Neural cell (in vitro differentiated cells): ENCODE results near the gene RILPL2.

Experiments
- EZH2 ChIP-seq: fragments of 200-600, 300-800 bp; shearing (Covaris generic), sonication (generic); IDR thresholded peaks from 2 replicates; pipeline ENCODE4 v1.6.1; 2014; ENCODE audit warnings: antibody characterized with exemption, low read length, borderline replicate concordance, mild to moderate bottlenecking; ENCODE audit not compliant: insufficient read depth, poor library complexity, severe bottlenecking
- RAD21 ChIP-seq: fragments of 450-650 bp; conservative IDR thresholded peaks from 2 replicates; pipeline ENCODE4 v1.6.1; 2014; ENCODE audit warnings: antibody characterized with exemption, mild to moderate bottlenecking, moderate library complexity
- TF ChIP-seq, protein P1 (sequence below): fragments of 450-650 bp; IDR thresholded peaks from 2 replicates; pipeline ENCODE4 v1.5.1; 2014; ENCODE audit warnings: antibody characterized with exemption, mild to moderate bottlenecking, moderate library complexity; ENCODE audit not compliant: poor library complexity, severe bottlenecking

DNA sequence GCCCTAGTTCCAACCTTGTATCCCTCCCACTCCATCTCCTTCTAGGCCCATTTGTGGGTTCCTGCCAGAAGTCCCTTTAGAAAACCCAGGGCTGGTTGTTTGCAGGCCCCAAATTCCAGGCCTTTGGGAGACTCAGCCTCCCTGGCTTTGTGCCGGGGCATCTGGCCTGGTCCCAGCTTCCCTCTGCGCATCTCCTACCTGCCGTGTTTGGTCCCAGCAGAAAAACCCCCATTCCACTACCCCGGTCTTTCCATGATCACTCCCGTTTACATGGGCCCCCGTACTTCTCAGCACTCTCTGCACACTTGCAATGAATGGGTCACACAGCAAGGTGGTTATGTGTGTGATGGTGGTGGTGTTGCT, 37.2 kb downstream of the RILPL2 start:
- TF ChIP-seq EZH2, result no peak
- TF ChIP-seq, protein P1, sequence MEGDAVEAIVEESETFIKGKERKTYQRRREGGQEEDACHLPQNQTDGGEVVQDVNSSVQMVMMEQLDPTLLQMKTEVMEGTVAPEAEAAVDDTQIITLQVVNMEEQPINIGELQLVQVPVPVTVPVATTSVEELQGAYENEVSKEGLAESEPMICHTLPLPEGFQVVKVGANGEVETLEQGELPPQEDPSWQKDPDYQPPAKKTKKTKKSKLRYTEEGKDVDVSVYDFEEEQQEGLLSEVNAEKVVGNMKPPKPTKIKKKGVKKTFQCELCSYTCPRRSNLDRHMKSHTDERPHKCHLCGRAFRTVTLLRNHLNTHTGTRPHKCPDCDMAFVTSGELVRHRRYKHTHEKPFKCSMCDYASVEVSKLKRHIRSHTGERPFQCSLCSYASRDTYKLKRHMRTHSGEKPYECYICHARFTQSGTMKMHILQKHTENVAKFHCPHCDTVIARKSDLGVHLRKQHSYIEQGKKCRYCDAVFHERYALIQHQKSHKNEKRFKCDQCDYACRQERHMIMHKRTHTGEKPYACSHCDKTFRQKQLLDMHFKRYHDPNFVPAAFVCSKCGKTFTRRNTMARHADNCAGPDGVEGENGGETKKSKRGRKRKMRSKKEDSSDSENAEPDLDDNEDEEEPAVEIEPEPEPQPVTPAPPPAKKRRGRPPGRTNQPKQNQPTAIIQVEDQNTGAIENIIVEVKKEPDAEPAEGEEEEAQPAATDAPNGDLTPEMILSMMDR, result no peak
- TF ChIP-seq RAD21, result no peak
